HepG2 (cell line): Measurements from ENCODE around the gene MT4. TPM values are rescaled to one million over a fixed set of nuclear protein-coding genes. Genes with fewer than 3 reads are reported as not detected.
A peak's percentile ranks its signal among the peaks of the same experiment; 100 is the strongest.

Source experiments
- ATAC-seq: fragments of 200-7000 bp; cut with Tn5 transposase; 3 replicates; pipeline ENCODE4 v1.9.1; 2020; ENCODE audit warnings: mild to moderate bottlenecking, moderate library complexity
- BruUV-seq: library from RNA; stranded (reverse); fragments of 400-500 nt; replicated peaks from 2 replicates; lab custom pipeline; 2021; lab: Mats Ljungman, UMichigan
- CTCF ChIA-PET: fragments of 300-600 bp; formaldehyde crosslinking; extraction: SDS; loops from one replicate; lab custom pipeline; 2021; ENCODE audit warnings: low total read pairs, inconsistent platforms, low intra/inter-chr PET ratio; lab: Yijun Ruan, JAX
- POLR2A ChIA-PET: fragments of 350-600 bp; sonication (Branson Sonifier 250); formaldehyde crosslinking; loops from one replicate; lab custom pipeline; 2020; ENCODE audit warnings: antibody characterized with exemption, inconsistent platforms; lab: Yijun Ruan, JAX
- DNase-seq: peaks from one replicate; pipeline ENCODE4 v3.0.0-alpha.2; 2015; ENCODE audit warnings: low spot score
- FAIRE-seq: peaks from 3 replicates; lab custom pipeline; 2011; peaks lifted over from hg19 to GRCh38; lab: Jason Lieb, UNC
- H2AFZ ChIP-seq: one replicate; pipeline ENCODE4 v1.6.1; 2011; ENCODE audit warnings: low read length, inconsistent platforms
- H3K27ac ChIP-seq: fragments of 300-600 bp; 3 replicates; pipeline ENCODE4 v1.8.0; 2011; ENCODE audit warnings: mixed run types, mild to moderate bottlenecking, mixed read lengths, low read length, inconsistent platforms; ENCODE audit not compliant: insufficient read depth; ENCODE audit errors: extremely low read length
- H3K27me3 ChIP-seq, 2 experiments: fragments of 200-600 bp in 1 of 2; 2 replicates in 1 of 2; 3 replicates in 1 of 2; pipeline versions ENCODE4 v1.6.0 to v1.8.0; 2011; ENCODE audit warnings: low read length in 2 of 2, mild to moderate bottlenecking in 2 of 2, moderate library complexity in 2 of 2, inconsistent platforms in 1 of 2; ENCODE audit not compliant: insufficient read depth in 2 of 2, control insufficient read depth in 1 of 2
- H3K36me3 ChIP-seq, 2 experiments: fragments of 200-600 bp in 1 of 2; replicated peaks in 1 of 2; 2 replicates in 1 of 2; 3 replicates in 1 of 2; pipeline versions ENCODE4 v1.5.1 to v1.8.0; 2011; ENCODE audit warnings: low read length in 2 of 2, inconsistent platforms in 1 of 2; ENCODE audit not compliant: insufficient read depth in 2 of 2, control insufficient read depth in 1 of 2
- H3K4me1 ChIP-seq: 2 replicates; pipeline ENCODE4 v1.5.1; 2012; ENCODE audit warnings: low read length, inconsistent platforms; ENCODE audit not compliant: insufficient read depth
- H3K4me2 ChIP-seq: 2 replicates; pipeline ENCODE4 v1.6.0; 2011; ENCODE audit warnings: low read depth, low read length, inconsistent platforms
- H3K4me3 ChIP-seq, 3 experiments: fragments of 200-600 bp in 1 of 3; sonication (generic), shearing (Covaris generic) in 1 of 3; replicated peaks in 1 of 3; 2 replicates each; pipeline ENCODE4 v1.5.1; 2011 to 2016; ENCODE audit warnings: low read length in 3 of 3, inconsistent platforms in 2 of 3, low read depth in 2 of 3, mild to moderate bottlenecking in 2 of 3, control low read depth in 1 of 3, mixed read lengths in 1 of 3; ENCODE audit not compliant: insufficient read depth in 1 of 3
- H3K79me2 ChIP-seq: one replicate; pipeline ENCODE4 v1.6.1; 2011; ENCODE audit warnings: low read length, inconsistent platforms; ENCODE audit not compliant: insufficient read depth
- H3K9ac ChIP-seq: 2 replicates; pipeline ENCODE4 v1.6.0; 2011; ENCODE audit warnings: mild to moderate bottlenecking, low read depth, low read length, inconsistent platforms; ENCODE audit not compliant: insufficient read depth
- H3K9me3 ChIP-seq: 2 replicates; pipeline ENCODE4 v1.5.1; 2012; ENCODE audit warnings: mild to moderate bottlenecking, low read length
- H4K20me1 ChIP-seq: 2 replicates; pipeline ENCODE4 v1.6.0; 2011; ENCODE audit warnings: inconsistent platforms, mild to moderate bottlenecking, low read length, moderate library complexity; ENCODE audit not compliant: insufficient read depth
- AHR ChIP-seq: IDR thresholded peaks from 2 replicates; pipeline ENCODE4 v1.6.1; 2018; ENCODE audit warnings: missing genetic modification reagents, missing compliant biosample characterization
- GABPA ChIP-seq, 2 experiments: IDR thresholded peaks; 2 replicates each; pipeline ENCODE4 v1.6.1; 2011 to 2016; ENCODE audit warnings: low read depth in 2 of 2, low read length in 1 of 2, missing biosample characterization in 1 of 2, missing genetic modification characterization in 1 of 2
- KDM5A ChIP-seq: fragments of 200-600 bp; sonication (generic); IDR thresholded peaks from 2 replicates; pipeline ENCODE4 v1.7.0; 2018; ENCODE audit warnings: antibody characterized with exemption, mild to moderate bottlenecking, low read length, borderline replicate concordance
- PAXIP1 ChIP-seq: sonication (generic); formaldehyde crosslinking; conservative IDR thresholded peaks from 2 replicates; pipeline ENCODE4 v1.4.0; 2020; ENCODE audit warnings: mild to moderate bottlenecking, missing genetic modification reagents, moderate library complexity
- SIX4 ChIP-seq: sonication (generic); formaldehyde crosslinking; IDR thresholded peaks from 2 replicates; pipeline ENCODE4 v1.4.0; 2020; ENCODE audit warnings: missing genetic modification reagents
- ZFP62 ChIP-seq: sonication (generic); formaldehyde crosslinking; IDR thresholded peaks from 2 replicates; pipeline ENCODE4 v1.4.0; 2020; ENCODE audit warnings: missing genetic modification reagents
- ZNF20 ChIP-seq: sonication (generic); formaldehyde crosslinking; IDR thresholded peaks from 2 replicates; pipeline ENCODE4 v1.4.0; 2020; ENCODE audit warnings: mild to moderate bottlenecking, moderate library complexity, missing genetic modification reagents
- WGBS: methylation state at CpG from one replicate; pipeline ENCODE4 v1.1.6; 2017; ENCODE audit warnings: low lambda C conversion rate; 5-methylcytosine and 5-hydroxymethylcytosine counted together
- in situ Hi-C: cut with HindIII; loops from 2 replicates; pipeline ENCODE4 v1.10.0; 2017; ENCODE audit warnings: low pct_unique_long_range_greater_than_20kb; ENCODE audit not compliant: extremely low pct_ligation_motif_present
- intact Hi-C: fragments of 100-400 bp; cut with micrococcal nuclease; formaldehyde crosslinking; loops from one replicate; pipeline ENCODE4 v1.10.0; 2022; ENCODE audit not compliant: unreplicated experiment
- polyA plus RNA-seq, 8 experiments: library from polyadenylated mRNA; depleted of rRNA in 3 of 8; stranded (reverse) in 7 of 8; unstranded in 1 of 8; fragments of >200 nt; fragmentation: Illumina TruSeq in 4 of 8; extraction: Trizol in 4 of 8; gene quantifications; 2 replicates each; pipeline versions ENCODE4 v1.2.1 to v1.2.3, GENCODE V29; 2011 to 2016; ENCODE audit warnings: low read depth in 4 of 8, missing spikeins in 1 of 8, mixed read lengths in 1 of 8; ENCODE audit not compliant: insufficient read depth in 1 of 8
- total RNA-seq, 5 experiments: library from RNA; depleted of rRNA; stranded (reverse); fragments of >200 nt; fragmentation: Illumina TruSeq; extraction: Trizol; gene quantifications; 2 replicates each; pipeline ENCODE4 v1.2.3, GENCODE V29; 2016; ENCODE audit warnings: low read depth in 1 of 5
- TF ChIP-seq, protein P1 (sequence below): sonication (generic); formaldehyde crosslinking; conservative IDR thresholded peaks from 2 replicates; pipeline ENCODE4 v1.4.0; 2020; ENCODE audit warnings: missing genetic modification reagents

MT4 gene
- total and polyA plus RNA-seq, 2 of the 13 experiments (the other 11 are each of a cell fraction or from before 2014, with no cell fraction given) = not detected

DNA sequence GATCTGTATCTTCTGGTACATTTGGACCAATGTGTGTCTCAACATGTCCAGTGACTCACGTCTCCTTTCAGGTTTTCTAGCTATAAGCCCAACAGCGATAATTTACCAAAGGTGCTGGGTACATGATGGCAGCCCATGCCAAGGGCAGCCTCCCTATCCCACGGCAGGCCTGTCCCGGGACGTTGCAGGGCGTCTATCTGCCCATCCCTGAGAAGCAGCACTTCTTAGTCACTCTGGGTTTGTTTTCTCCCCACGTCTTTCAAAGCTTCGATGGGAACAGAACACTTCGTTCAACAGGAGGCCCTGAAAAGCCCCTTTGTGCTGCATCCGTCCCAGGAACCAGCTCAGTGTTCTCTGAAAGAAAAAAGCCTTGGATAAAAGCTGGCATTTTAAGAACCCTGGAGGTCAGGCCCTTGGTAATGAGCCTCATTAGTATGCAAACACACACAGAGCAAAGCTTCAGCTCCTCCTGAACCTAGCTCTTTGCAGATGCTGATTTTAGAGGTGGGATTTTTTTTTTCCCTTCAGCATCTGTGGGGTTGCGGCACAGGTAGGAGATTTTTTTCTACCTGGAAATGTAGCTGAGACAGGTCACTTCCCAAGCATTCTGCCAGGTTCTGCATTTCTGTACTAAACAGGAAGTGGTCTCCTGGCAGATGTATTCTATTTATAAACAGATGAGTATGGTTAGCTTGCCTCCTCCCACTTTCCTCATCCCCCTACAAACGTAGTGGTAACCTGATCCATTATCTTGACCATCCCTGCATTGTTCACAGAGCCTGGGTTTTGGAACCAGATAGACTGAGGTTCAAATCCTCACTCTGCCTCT, 17.5 kb upstream of the MT4 start:
- H3K9me3 ChIP-seq = no peaks in the 10 kb centered on the region
- TF ChIP-seq KDM5A (no peak), PAXIP1 (CRISPR knock-in tag) (0 out of 2 replicates have a peak, but pooled peaks have one; percentile 9), SIX4 (CRISPR knock-in tag) (0 out of 2 replicates have a peak, but pooled peaks have one; percentile 32), GABPA (IDR thresholded peaks at IDR 0.05; ENCODE audit: low read depth, low read length) (no peak), GABPA (CRISPR knock-in tag; IDR thresholded peaks at IDR 0.05; ENCODE audit: low read depth) (peak; percentile 47; the same call in 1 of the 2 replicates), ZNF20 (CRISPR knock-in tag) (no peak), ZFP62 (0 out of 2 replicates have a peak, but pooled peaks have one; percentile 36), AHR (CRISPR knock-in tag) (no peak)
- TF ChIP-seq, protein P1, sequence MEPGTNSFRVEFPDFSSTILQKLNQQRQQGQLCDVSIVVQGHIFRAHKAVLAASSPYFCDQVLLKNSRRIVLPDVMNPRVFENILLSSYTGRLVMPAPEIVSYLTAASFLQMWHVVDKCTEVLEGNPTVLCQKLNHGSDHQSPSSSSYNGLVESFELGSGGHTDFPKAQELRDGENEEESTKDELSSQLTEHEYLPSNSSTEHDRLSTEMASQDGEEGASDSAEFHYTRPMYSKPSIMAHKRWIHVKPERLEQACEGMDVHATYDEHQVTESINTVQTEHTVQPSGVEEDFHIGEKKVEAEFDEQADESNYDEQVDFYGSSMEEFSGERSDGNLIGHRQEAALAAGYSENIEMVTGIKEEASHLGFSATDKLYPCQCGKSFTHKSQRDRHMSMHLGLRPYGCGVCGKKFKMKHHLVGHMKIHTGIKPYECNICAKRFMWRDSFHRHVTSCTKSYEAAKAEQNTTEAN (CRISPR knock-in tag) = no peak
- WGBS = 11% methylated on average over 12 of the region's 12 CpGs
- ChIA-PET CTCF (no interaction called here), POLR2A (no interaction called here)
- H4K20me1 ChIP-seq = no peaks in the 10 kb centered on the region
- H3K36me3 ChIP-seq = no peaks in the 10 kb centered on the region
- FAIRE-seq (no peak), DNase-seq (no peak), ATAC-seq (no peak; the same call in 2 of the 3 replicates)
- H3K4me3 ChIP-seq = no peak overlapping the region
- H3K27me3 ChIP-seq = peaks cover 0 to 14% of the 10 kb centered on the region in 2 experiments; a peak in 2 of 5 replicates
- H3K4me2 ChIP-seq = peak overlapping the region; percentile 40
- BruUV-seq = no TSS peak
- no peak overlapping the region for H3K9ac ChIP-seq
- intact Hi-C loops (no loop called here), in situ Hi-C loops (no loop called here)
- H3K79me2 ChIP-seq = no peaks in the 10 kb centered on the region
- H3K27ac ChIP-seq = no peak overlapping the region
- peak overlapping the region; percentile 16 for H2AFZ ChIP-seq
- H3K4me1 ChIP-seq = peaks cover 68% of the 10 kb centered on the region
